NCI-H446 treated with DMSO at 0.1 percent for 48 hours (cell line): ENCODE results near the gene KNSTRN.

ENCODE experiments used
- DNase-seq: peaks from one replicate; lab custom pipeline; 2025; lab: John Stamatoyannopoulos, UW

KNSTRN gene

GRCh38 chr15:40345867-40346578, 36.5 kb upstream of the KNSTRN start:
- DNase-seq: no peak

- no peak for DNase-seq
Observed at GRCh38 chr15:40346579-40347558, 35.7 kb upstream of the KNSTRN start.

GRCh38 chr15:40347559-40348473, 34.7 kb upstream of the KNSTRN start:
- no peak for DNase-seq

GRCh38 chr15:40348474-40348870, 34.0 kb upstream of the KNSTRN start:
- DNase-seq: no peak

- DNase-seq: no peak
Observed at GRCh38 chr15:40349163-40349562, 33.4 kb upstream of the KNSTRN start.

GRCh38 chr15:40352281-40352901, 30.1 kb upstream of the KNSTRN start:
- no peak for DNase-seq

GRCh38 chr15:40353697-40354096, 28.8 kb upstream of the KNSTRN start:
- DNase-seq: peak; percentile 45

- peak; percentile 96 for DNase-seq
Observed at GRCh38 chr15:40354408-40355171, 27.9 kb upstream of the KNSTRN start.

- no peak for DNase-seq
Observed at GRCh38 chr15:40355976-40356585, 26.4 kb upstream of the KNSTRN start.

GRCh38 chr15:40357246-40357645, 25.3 kb upstream of the KNSTRN start:
- no peak for DNase-seq

- DNase-seq: peak; percentile 63
Observed at GRCh38 chr15:40357723-40358470, 24.6 kb upstream of the KNSTRN start, which contains the start of gene DISP2. Gene DISP2 (plus strand): TSS chr15:40358219. CDS start chr15:40358322, 103 bp downstream.

- DNase-seq: no peak
Observed at GRCh38 chr15:40358471-40359353, 23.8 kb upstream of the KNSTRN start.

- no peak for DNase-seq
Observed at GRCh38 chr15:40360015-40360414, 22.5 kb upstream of the KNSTRN start.

- DNase-seq: no peak
Observed at GRCh38 chr15:40361640-40362039, 20.9 kb upstream of the KNSTRN start.

- no peak for DNase-seq
Observed at GRCh38 chr15:40363611-40364010, 18.9 kb upstream of the KNSTRN start.

- DNase-seq: no peak
Observed at GRCh38 chr15:40364251-40364650, 18.3 kb upstream of the KNSTRN start.

- DNase-seq: no peak
Observed at GRCh38 chr15:40365016-40365415, 17.5 kb upstream of the KNSTRN start.
